ENCODE data around the gene HNRNPA3.

GRCh38 chr2:177239932-177240630 lies 27.5 kb downstream of the HNRNPA3 start:
- TF ChIP-seq, protein P1, sequence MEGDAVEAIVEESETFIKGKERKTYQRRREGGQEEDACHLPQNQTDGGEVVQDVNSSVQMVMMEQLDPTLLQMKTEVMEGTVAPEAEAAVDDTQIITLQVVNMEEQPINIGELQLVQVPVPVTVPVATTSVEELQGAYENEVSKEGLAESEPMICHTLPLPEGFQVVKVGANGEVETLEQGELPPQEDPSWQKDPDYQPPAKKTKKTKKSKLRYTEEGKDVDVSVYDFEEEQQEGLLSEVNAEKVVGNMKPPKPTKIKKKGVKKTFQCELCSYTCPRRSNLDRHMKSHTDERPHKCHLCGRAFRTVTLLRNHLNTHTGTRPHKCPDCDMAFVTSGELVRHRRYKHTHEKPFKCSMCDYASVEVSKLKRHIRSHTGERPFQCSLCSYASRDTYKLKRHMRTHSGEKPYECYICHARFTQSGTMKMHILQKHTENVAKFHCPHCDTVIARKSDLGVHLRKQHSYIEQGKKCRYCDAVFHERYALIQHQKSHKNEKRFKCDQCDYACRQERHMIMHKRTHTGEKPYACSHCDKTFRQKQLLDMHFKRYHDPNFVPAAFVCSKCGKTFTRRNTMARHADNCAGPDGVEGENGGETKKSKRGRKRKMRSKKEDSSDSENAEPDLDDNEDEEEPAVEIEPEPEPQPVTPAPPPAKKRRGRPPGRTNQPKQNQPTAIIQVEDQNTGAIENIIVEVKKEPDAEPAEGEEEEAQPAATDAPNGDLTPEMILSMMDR (IDR thresholded peaks at IDR 0.05): no peak
- TF ChIP-seq POLR2A (IDR thresholded peaks at IDR 0.05): no peak
- peak in 2 of 3 donors; percentile 50 to 77 for TF ChIP-seq POLR2AphosphoS5 (IDR thresholded peaks at IDR 0.05)
- no peak for TF ChIP-seq EP300 (IDR thresholded peaks at IDR 0.05)
